ENCODE results near the gene RNF223. TPM values are rescaled to one million over a fixed set of nuclear protein-coding genes. Genes with fewer than 3 reads are reported as not detected.

RNF223 gene
- total and polyA plus RNA-seq, 2 of the 8 experiments (the other 6 are each of a cell fraction or from before 2014, with no cell fraction given), result not detected

DNA sequence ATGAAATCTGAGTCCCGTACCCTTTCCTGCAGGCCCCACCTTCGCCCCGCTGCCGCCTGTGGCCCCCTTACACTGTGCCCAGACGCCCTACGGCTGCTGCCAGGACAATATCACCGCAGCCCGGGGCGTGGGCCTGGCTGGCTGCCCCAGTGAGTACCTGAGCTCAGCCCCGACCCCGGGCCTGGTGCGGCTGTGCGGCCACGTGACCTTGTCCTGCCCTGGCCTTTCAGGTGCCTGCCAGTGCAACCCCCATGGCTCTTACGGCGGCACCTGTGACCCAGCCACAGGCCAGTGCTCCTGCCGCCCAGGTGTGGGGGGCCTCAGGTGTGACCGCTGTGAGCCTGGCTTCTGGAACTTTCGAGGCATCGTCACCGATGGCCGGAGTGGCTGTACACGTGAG, 29.0 kb downstream of the RNF223 start:
- H3K79me2 ChIP-seq (ENCODE audit: control insufficient read depth in 1 of 2, insufficient read depth in 2 of 2, low read length in 2 of 2), result no peaks in the 10 kb centered on the region
- DNase-seq (ENCODE audit: low read depth in 1 of 2, low spot score in 2 of 2) (no peak), FAIRE-seq (no peak)
- no peak overlapping the region for H2BK5ac ChIP-seq (ENCODE audit: low read depth, low read length)
- H3K23me2 ChIP-seq (ENCODE audit: low read depth, low read length), result peaks cover 4% of the 10 kb centered on the region; the same call in 1 of the 2 replicates
- no peak overlapping the region for H3K23ac ChIP-seq (ENCODE audit: insufficient read length)
- H4K20me1 ChIP-seq (replicated peaks in 1 of 2; ENCODE audit: control insufficient read depth in 1 of 2, insufficient read depth in 2 of 2, low read length in 2 of 2), result peaks cover 13 to 29% of the 10 kb centered on the region in 2 experiments
- no peak overlapping the region for H4K5ac ChIP-seq (ENCODE audit: insufficient read length, low read depth, low read length)
- H4K91ac ChIP-seq (replicated peaks; ENCODE audit: insufficient read length, low read length), result no peak overlapping the region
- H3K27me3 ChIP-seq (replicated peaks in 1 of 4; ENCODE audit: control insufficient read depth in 3 of 4, extremely low read depth in 1 of 4, insufficient read depth in 3 of 4, low read length in 3 of 4), result peaks cover 0 to 3% (median 2%) of the 10 kb centered on the region in 4 experiments; a peak in 4 of 7 replicates
- POLR2A ChIA-PET (ENCODE audit: partially characterized antibody), result interaction anchor here (0.6 to 3.8 kb wide), 10 partner anchors 9 to 232 kb away, joined by 3 to 19 read pairs (median 4); partner anchors contain the start of gene ISG15
- H3K4me3 ChIP-seq (ENCODE audit: extremely low read depth in 1 of 4, insufficient read depth in 2 of 4, low read depth in 3 of 4, low read length in 4 of 4), result no peak overlapping the region
- CTCF ChIA-PET (ENCODE audit: partially characterized antibody), result interaction anchor here (0.6 to 2.5 kb wide), 6 partner anchors 11 to 130 kb away, joined by 3 to 11 read pairs (median 5); no protein-coding TSS in a partner anchor
- TF ChIP-seq TAF7 (optimal IDR thresholded peaks at IDR 0.05; ENCODE audit: borderline replicate concordance, low read depth, low read length) (no peak), MAFK (IDR thresholded peaks at IDR 0.05; ENCODE audit: low read depth, low read length) (no peak), CHD1 (IDR thresholded peaks at IDR 0.05; ENCODE audit: low read depth, low read length) (no peak), POU5F1 (IDR thresholded peaks at IDR 0.05; ENCODE audit: low read depth, low read length) (no peak), KDM1A (IDR thresholded peaks at IDR 0.05; ENCODE audit: borderline replicate concordance, low read length) (no peak), SIN3A (conservative IDR thresholded peaks at IDR 0.05 in 1 of 2, IDR thresholded peaks at IDR 0.05 in 1 of 2; ENCODE audit: low read depth in 1 of 2, low read length in 2 of 2) (no peak), TCF12 (IDR thresholded peaks at IDR 0.05; ENCODE audit: low read depth, low read length) (no peak), CREB1 (IDR thresholded peaks at IDR 0.05) (no peak), HDAC6 (IDR thresholded peaks at IDR 0.05; ENCODE audit: low read depth, low read length) (no peak), JUN (IDR thresholded peaks at IDR 0.05; ENCODE audit: low read depth, low read length) (no peak)
- TF ChIP-seq, protein P1, sequence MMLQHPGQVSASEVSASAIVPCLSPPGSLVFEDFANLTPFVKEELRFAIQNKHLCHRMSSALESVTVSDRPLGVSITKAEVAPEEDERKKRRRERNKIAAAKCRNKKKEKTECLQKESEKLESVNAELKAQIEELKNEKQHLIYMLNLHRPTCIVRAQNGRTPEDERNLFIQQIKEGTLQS (IDR thresholded peaks at IDR 0.05; ENCODE audit: insufficient read depth, low read depth, low read length), result no peak
- TF ChIP-seq, protein P2, sequence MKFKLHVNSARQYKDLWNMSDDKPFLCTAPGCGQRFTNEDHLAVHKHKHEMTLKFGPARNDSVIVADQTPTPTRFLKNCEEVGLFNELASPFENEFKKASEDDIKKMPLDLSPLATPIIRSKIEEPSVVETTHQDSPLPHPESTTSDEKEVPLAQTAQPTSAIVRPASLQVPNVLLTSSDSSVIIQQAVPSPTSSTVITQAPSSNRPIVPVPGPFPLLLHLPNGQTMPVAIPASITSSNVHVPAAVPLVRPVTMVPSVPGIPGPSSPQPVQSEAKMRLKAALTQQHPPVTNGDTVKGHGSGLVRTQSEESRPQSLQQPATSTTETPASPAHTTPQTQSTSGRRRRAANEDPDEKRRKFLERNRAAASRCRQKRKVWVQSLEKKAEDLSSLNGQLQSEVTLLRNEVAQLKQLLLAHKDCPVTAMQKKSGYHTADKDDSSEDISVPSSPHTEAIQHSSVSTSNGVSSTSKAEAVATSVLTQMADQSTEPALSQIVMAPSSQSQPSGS (IDR thresholded peaks at IDR 0.05; ENCODE audit: low read length), result no peak
- 0 out of 2 replicates have a peak overlapping the region, but pooled peaks have one; percentile 51 for H4K8ac ChIP-seq (ENCODE audit: extremely low read depth, insufficient read depth, low read length)
- H2BK20ac ChIP-seq (ENCODE audit: low read length), result no peak overlapping the region
- peaks cover 6 to 65% (median 25%) of the 10 kb centered on the region in 4 experiments for H3K36me3 ChIP-seq (ENCODE audit: control insufficient read depth in 2 of 4, insufficient read depth in 4 of 4, low read length in 3 of 4)
- peaks cover 4% of the 10 kb centered on the region; the same call in 1 of the 2 replicates for H3K79me1 ChIP-seq (ENCODE audit: low read depth, low read length)
- no peak overlapping the region for H3K18ac ChIP-seq (ENCODE audit: extremely low read depth, low read length)
- no peak overlapping the region for H3K4ac ChIP-seq (replicated peaks; ENCODE audit: insufficient read length, low read depth, low read length)
- no peak overlapping the region for H3K14ac ChIP-seq (ENCODE audit: insufficient read length)
- no peak overlapping the region for H3K56ac ChIP-seq (replicated peaks; ENCODE audit: insufficient read length, low read depth, low read length)
- no peak overlapping the region for H3K9ac ChIP-seq (replicated peaks in 1 of 4; ENCODE audit: extremely low read depth in 1 of 4, low read depth in 3 of 4, low read length in 3 of 4)
- no peak overlapping the region for H2BK120ac ChIP-seq (replicated peaks; ENCODE audit: low read depth, low read length)
- H2AFZ ChIP-seq (ENCODE audit: low read length), result no peak overlapping the region
- no peak overlapping the region for H2AK5ac ChIP-seq (ENCODE audit: low read depth, low read length)
- no peak overlapping the region for H2BK12ac ChIP-seq (ENCODE audit: low read depth, low read length)
- no peak overlapping the region for H2BK15ac ChIP-seq (ENCODE audit: low read length)
- H3K4me2 ChIP-seq (ENCODE audit: insufficient read depth in 1 of 2, low read depth in 2 of 2, low read length in 2 of 2), result no peak overlapping the region
- H3K4me1 ChIP-seq (replicated peaks in 1 of 4; ENCODE audit: control insufficient read depth in 3 of 4, insufficient read depth in 4 of 4, low read length in 3 of 4), result peaks cover 0 to 6% (median 2%) of the 10 kb centered on the region in 4 experiments; a peak in 4 of 7 replicates
- no peaks in the 10 kb centered on the region for H3K9me3 ChIP-seq (ENCODE audit: insufficient read depth in 2 of 2, low read depth in 1 of 2, low read length in 1 of 2)
- 95% methylated on average over 21 of the region's 23 CpGs; no CpG with 5 or more reads in 1 of the 2 experiments for WGBS, 2 experiments (ENCODE audit: extremely low coverage in 1 of 2, insufficient coverage in 1 of 2, insufficient read length in 1 of 2, insufficient replicate concordance in 2 of 2, low coverage in 1 of 2, low lambda C conversion rate in 2 of 2, missing lambda C conversion rate in 1 of 2)
- no peak overlapping the region for H3K27ac ChIP-seq (ENCODE audit: low read depth, low read length)

All from H1 (cell line).